ENCODE measurements around the gene WFIKKN2. TPM values are rescaled to one million over a fixed set of nuclear protein-coding genes. Genes with fewer than 3 reads are reported as not detected.

WFIKKN2 gene, protein sequence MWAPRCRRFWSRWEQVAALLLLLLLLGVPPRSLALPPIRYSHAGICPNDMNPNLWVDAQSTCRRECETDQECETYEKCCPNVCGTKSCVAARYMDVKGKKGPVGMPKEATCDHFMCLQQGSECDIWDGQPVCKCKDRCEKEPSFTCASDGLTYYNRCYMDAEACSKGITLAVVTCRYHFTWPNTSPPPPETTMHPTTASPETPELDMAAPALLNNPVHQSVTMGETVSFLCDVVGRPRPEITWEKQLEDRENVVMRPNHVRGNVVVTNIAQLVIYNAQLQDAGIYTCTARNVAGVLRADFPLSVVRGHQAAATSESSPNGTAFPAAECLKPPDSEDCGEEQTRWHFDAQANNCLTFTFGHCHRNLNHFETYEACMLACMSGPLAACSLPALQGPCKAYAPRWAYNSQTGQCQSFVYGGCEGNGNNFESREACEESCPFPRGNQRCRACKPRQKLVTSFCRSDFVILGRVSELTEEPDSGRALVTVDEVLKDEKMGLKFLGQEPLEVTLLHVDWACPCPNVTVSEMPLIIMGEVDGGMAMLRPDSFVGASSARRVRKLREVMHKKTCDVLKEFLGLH
- under 1 TPM; 0.29 to 0.35 TPM for total RNA-seq
- polyA plus RNA-seq (2013, experiment 1 of 2): 0.25 TPM
- polyA plus RNA-seq (2013, experiment 2 of 2): 0.29 TPM
- long read RNA-seq, experiment 1: 0 reads
- long read RNA-seq, experiment 2: 0 reads
- long read RNA-seq, experiment 3, partial matches to known transcripts: 0 of 2 reads
- long read RNA-seq, experiment 3, other reads (novel, unspliced or antisense): 0 of 2 reads
- long read RNA-seq, experiment 4: 0 reads

DNA sequence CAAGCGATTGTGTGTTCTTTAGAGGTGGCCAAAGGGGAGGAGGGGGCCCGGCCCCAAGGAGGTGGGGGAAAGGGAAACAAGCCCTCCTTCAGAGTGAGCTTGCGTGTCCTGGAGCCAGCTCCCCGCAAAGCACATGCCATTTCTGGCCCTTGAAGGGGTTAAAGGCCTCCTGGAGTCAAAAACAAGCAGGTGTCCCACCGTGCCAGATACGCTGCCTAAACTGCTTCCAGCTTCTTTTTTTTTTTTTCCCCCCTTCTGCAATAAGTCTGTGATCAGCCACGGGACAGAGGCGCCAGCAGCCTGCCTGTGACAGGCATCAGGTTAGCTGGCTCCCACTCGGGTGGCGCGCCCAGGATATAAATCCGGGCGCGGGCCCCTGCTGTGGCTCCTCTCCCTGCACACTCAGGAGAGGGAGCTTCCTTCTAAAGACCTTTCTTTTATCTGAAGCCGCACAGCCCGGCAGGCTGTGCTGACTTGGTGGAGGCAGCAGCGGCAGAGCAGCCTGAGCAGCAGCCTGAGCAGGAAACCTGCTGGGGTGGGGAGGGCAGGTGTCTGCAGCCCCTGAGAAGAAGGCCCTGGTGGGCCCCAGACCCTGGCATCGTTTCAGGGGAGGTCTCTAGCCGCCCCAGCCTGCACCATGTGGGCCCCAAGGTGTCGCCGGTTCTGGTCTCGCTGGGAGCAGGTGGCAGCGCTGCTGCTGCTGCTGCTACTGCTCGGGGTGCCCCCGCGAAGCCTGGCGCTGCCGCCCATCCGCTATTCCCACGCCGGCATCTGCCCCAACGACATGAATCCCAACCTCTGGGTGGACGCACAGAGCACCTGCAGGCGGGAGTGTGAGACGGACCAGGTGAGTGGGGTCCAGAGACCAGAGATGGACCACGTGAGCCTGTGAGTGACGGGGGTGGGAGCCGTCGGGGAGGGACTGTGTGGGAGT is at the start of gene WFIKKN2:
Gene WFIKKN2 (plus strand): TSS at position 286 of the 934 bp plus-strand sequence. CDS start 352 bp downstream, at position 638.
- Histone ChIP-seq H3K27me3 (ENCODE audit: control insufficient read depth, insufficient read depth, low read length, poor library complexity, severe bottlenecking) (no peaks in the 10 kb centered on the region), H3K9ac (ENCODE audit: extremely low read depth, low read length, poor library complexity, severe bottlenecking) (no peak within 1 kb of the TSS), H3K9me3 (ENCODE audit: control insufficient read depth, low read length) (no peaks in the 10 kb centered on the region), H3K27ac (ENCODE audit: low read depth, low read length) (no peak within 1 kb of the TSS), H3K4me3 (ENCODE audit: low read length) (no peak within 1 kb of the TSS), H3K36me3 (ENCODE audit: control insufficient read depth, insufficient read depth, low read length) (no peaks in the 10 kb centered on the region), H3K4me1 (ENCODE audit: control insufficient read depth, insufficient read depth, low read length) (peaks cover 8% of the 10 kb centered on the region)
- H3K4me3 Mint-ChIP-seq: peak within 1 kb of the TSS; percentile 17
- peaks cover 41% of the 10 kb centered on the region for H3K4me1 Mint-ChIP-seq
- 80 to 83% methylated on average over 22 to 39 of the region's 39 CpGs for WGBS, 2 experiments (ENCODE audit: insufficient coverage in 1 of 2, insufficient read length in 1 of 2)
- no peaks in the 10 kb centered on the region for H3K9me3 Mint-ChIP-seq
- no peaks in the 10 kb centered on the region for H3K36me3 Mint-ChIP-seq (ENCODE audit: low read depth)
- peak within 1 kb of the TSS; percentile 46 for H3K27ac Mint-ChIP-seq
- TF ChIP-seq, protein P1, sequence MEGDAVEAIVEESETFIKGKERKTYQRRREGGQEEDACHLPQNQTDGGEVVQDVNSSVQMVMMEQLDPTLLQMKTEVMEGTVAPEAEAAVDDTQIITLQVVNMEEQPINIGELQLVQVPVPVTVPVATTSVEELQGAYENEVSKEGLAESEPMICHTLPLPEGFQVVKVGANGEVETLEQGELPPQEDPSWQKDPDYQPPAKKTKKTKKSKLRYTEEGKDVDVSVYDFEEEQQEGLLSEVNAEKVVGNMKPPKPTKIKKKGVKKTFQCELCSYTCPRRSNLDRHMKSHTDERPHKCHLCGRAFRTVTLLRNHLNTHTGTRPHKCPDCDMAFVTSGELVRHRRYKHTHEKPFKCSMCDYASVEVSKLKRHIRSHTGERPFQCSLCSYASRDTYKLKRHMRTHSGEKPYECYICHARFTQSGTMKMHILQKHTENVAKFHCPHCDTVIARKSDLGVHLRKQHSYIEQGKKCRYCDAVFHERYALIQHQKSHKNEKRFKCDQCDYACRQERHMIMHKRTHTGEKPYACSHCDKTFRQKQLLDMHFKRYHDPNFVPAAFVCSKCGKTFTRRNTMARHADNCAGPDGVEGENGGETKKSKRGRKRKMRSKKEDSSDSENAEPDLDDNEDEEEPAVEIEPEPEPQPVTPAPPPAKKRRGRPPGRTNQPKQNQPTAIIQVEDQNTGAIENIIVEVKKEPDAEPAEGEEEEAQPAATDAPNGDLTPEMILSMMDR (conservative IDR thresholded peaks at IDR 0.05): no peak
- H3K27me3 Mint-ChIP-seq (ENCODE audit: insufficient read depth): peaks cover 8% of the 10 kb centered on the region
- peak; percentile 71 for DNase-seq

DNA sequence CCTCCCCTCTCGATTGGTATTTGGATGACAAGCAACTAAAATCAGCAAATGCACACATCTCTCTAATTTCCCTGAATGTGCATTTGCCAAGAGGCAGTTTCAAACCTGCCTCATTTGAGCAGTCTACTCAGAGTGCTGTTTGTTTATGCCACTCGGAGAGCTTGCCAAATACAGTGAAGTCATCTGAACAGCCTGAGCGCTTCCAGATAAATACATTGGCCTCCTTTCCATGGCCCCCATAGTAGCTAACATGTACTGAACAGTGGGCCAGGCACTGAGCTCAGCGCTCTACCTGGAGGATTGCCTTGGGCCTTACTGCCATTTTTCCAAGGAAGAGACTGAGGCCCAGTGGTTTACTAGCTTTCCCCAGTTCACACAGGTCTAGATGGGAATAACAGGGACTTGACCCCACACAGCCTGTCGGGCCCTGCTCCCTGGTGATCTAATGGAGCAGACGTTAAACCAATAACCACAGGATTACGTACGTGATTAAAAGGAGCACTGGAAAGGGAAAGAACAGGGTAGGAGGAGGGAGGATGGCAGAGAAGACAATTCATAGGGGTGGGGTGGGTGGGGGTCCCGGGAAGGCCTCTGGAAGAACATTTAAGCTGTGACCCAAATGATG is 49.3 kb upstream of the WFIKKN2 start:
- Mint-ChIP-seq H3K4me1 (peaks cover 3% of the 10 kb centered on the region), H3K27me3 (ENCODE audit: insufficient read depth) (no peaks in the 10 kb centered on the region), H3K9me3 (peaks cover 2% of the 10 kb centered on the region)

More for the DNA sequence above, 49.3 kb upstream of the WFIKKN2 start:
- Mint-ChIP-seq H3K36me3 (ENCODE audit: low read depth) (no peaks in the 10 kb centered on the region), H3K27ac (no peak overlapping the region), H3K4me3 (no peak overlapping the region)
- DNase-seq: no peak
- no peak overlapping the region for H3K27ac ChIP-seq (ENCODE audit: low read depth, low read length)
- no peaks in the 10 kb centered on the region for H3K36me3 ChIP-seq (ENCODE audit: control insufficient read depth, insufficient read depth, low read length)
- no peaks in the 10 kb centered on the region for H3K9me3 ChIP-seq (ENCODE audit: control insufficient read depth, low read length)
- no peak overlapping the region for H3K9ac ChIP-seq (ENCODE audit: extremely low read depth, low read length, poor library complexity, severe bottlenecking)
- no peaks in the 10 kb centered on the region for H3K27me3 ChIP-seq (ENCODE audit: control insufficient read depth, insufficient read depth, low read length, poor library complexity, severe bottlenecking)
- no peaks in the 10 kb centered on the region for H3K4me1 ChIP-seq (ENCODE audit: control insufficient read depth, insufficient read depth, low read length)
- 94 to 95% methylated on average over 8 to 9 of the region's 9 CpGs for WGBS, 2 experiments (ENCODE audit: insufficient coverage in 1 of 2, insufficient read length in 1 of 2)
- TF ChIP-seq, protein P1 (conservative IDR thresholded peaks at IDR 0.05): no peak
- no peak overlapping the region for H3K4me3 ChIP-seq (ENCODE audit: low read length)
